Measurements from ENCODE around the gene SHTN1. TPM values are rescaled to one million over a fixed set of nuclear protein-coding genes. Genes with fewer than 3 reads are reported as not detected.

SHTN1 gene
- total RNA-seq, 3 donors from 2014 or later (not counting 1 experiment from before 2014, with no cell fraction given): 0.88 to 1.4 (median 1.1) TPM

GRCh38 chr10:117001144-117001543 lies 3.8 kb downstream of the SHTN1 start:
- H3K4me3 ChIP-seq (ENCODE audit: low read length): no peak overlapping the region
- no peaks in the 10 kb centered on the region for H3K36me3 ChIP-seq (ENCODE audit: control insufficient read depth, insufficient read depth, low read length)
- peaks cover 11% of the 10 kb centered on the region for H3K4me1 ChIP-seq (ENCODE audit: control insufficient read depth, insufficient read depth, low read length)
- DNase-seq (no peak), ATAC-seq (no peak)
- Mint-ChIP-seq H3K4me1 (no peaks in the 10 kb centered on the region), H3K27me3 (ENCODE audit: low read depth in 2 of 2) (peaks cover 11 to 15% of the 10 kb centered on the region in 2 donors), H3K27ac (no peak overlapping the region), H3K36me3 (no peaks in the 10 kb centered on the region), H3K4me3 (no peak overlapping the region), H3K9me3 (no peaks in the 10 kb centered on the region)
- no CpG with 5 or more reads among the region's 2 CpGs for WGBS (ENCODE audit: insufficient coverage)
- TF ChIP-seq CTCF (IDR thresholded peaks at IDR 0.05): no peak
- H3K27ac ChIP-seq (ENCODE audit: low read length): no peak overlapping the region
- intact Hi-C loops (cut with micrococcal nuclease): no loop called here
- peaks cover 2% of the 10 kb centered on the region for H3K27me3 ChIP-seq (ENCODE audit: control insufficient read depth, insufficient read depth, low read length)
- no peaks in the 10 kb centered on the region for H3K9me3 ChIP-seq (ENCODE audit: control insufficient read depth, insufficient read depth, low read length)

GRCh38 chr10:117000580-117000979 lies 4.4 kb downstream of the SHTN1 start:
- H3K27ac ChIP-seq (ENCODE audit: low read length): no peak overlapping the region
- H3K36me3 ChIP-seq (ENCODE audit: control insufficient read depth, insufficient read depth, low read length): no peaks in the 10 kb centered on the region
- intact Hi-C loops (cut with micrococcal nuclease): no loop called here
- no peaks in the 10 kb centered on the region for H3K4me1 Mint-ChIP-seq
- DNase-seq (no peak), ATAC-seq (no peak)
- peaks cover 9% of the 10 kb centered on the region for H3K4me1 ChIP-seq (ENCODE audit: control insufficient read depth, insufficient read depth, low read length)
- no peak overlapping the region for H3K4me3 Mint-ChIP-seq
- no peaks in the 10 kb centered on the region for H3K27me3 ChIP-seq (ENCODE audit: control insufficient read depth, insufficient read depth, low read length)
- H3K27ac Mint-ChIP-seq: no peak overlapping the region
- H3K36me3 Mint-ChIP-seq: no peaks in the 10 kb centered on the region
- H3K27me3 Mint-ChIP-seq (ENCODE audit: low read depth in 2 of 2): peaks cover 7 to 9% of the 10 kb centered on the region in 2 donors
- no peaks in the 10 kb centered on the region for H3K9me3 Mint-ChIP-seq
- TF ChIP-seq CTCF (IDR thresholded peaks at IDR 0.05): no peak
- H3K9me3 ChIP-seq (ENCODE audit: control insufficient read depth, insufficient read depth, low read length): no peaks in the 10 kb centered on the region
- WGBS (ENCODE audit: insufficient coverage): 73% methylated on average over 2 of the region's 2 CpGs
- H3K4me3 ChIP-seq (ENCODE audit: low read length): no peak overlapping the region

- ATAC-seq (no peak), DNase-seq (no peak)
- no peak overlapping the region for H3K27ac Mint-ChIP-seq
- H3K4me1 Mint-ChIP-seq: no peaks in the 10 kb centered on the region
- peaks cover 0 to 17% of the 10 kb centered on the region in 2 donors for H3K27me3 Mint-ChIP-seq (ENCODE audit: low read depth in 2 of 2)
- H3K4me3 Mint-ChIP-seq: no peak overlapping the region
- H3K4me3 ChIP-seq (ENCODE audit: low read length): no peak overlapping the region
- no peaks in the 10 kb centered on the region for H3K4me1 ChIP-seq (ENCODE audit: control insufficient read depth, insufficient read depth, low read length)
- no peaks in the 10 kb centered on the region for H3K36me3 ChIP-seq (ENCODE audit: control insufficient read depth, insufficient read depth, low read length)
- no peak overlapping the region for H3K27ac ChIP-seq (ENCODE audit: low read length)
- H3K9me3 Mint-ChIP-seq: no peaks in the 10 kb centered on the region
- H3K36me3 Mint-ChIP-seq: no peaks in the 10 kb centered on the region
- intact Hi-C loops (cut with micrococcal nuclease): no loop called here
- H3K9me3 ChIP-seq (ENCODE audit: control insufficient read depth, insufficient read depth, low read length): no peaks in the 10 kb centered on the region
- no peaks in the 10 kb centered on the region for H3K27me3 ChIP-seq (ENCODE audit: control insufficient read depth, insufficient read depth, low read length)
- WGBS (ENCODE audit: insufficient coverage): 93% methylated on average over 3 of the region's 4 CpGs
- TF ChIP-seq CTCF (IDR thresholded peaks at IDR 0.05): no peak
Observed at GRCh38 chr10:116998172-116998571, 6.8 kb downstream of the SHTN1 start.

GRCh38 chr10:116997015-116997414 lies 8.0 kb downstream of the SHTN1 start:
- no peak for TF ChIP-seq CTCF (IDR thresholded peaks at IDR 0.05)
- intact Hi-C loops (cut with micrococcal nuclease): no loop called here
- no peaks in the 10 kb centered on the region for H3K36me3 Mint-ChIP-seq
- no peak overlapping the region for H3K27ac ChIP-seq (ENCODE audit: low read length)
- H3K9me3 Mint-ChIP-seq: no peaks in the 10 kb centered on the region
- H3K9me3 ChIP-seq (ENCODE audit: control insufficient read depth, insufficient read depth, low read length): no peaks in the 10 kb centered on the region
- no peaks in the 10 kb centered on the region for H3K27me3 ChIP-seq (ENCODE audit: control insufficient read depth, insufficient read depth, low read length)
- peaks cover 0 to 17% of the 10 kb centered on the region in 2 donors for H3K27me3 Mint-ChIP-seq (ENCODE audit: low read depth in 2 of 2)
- H3K36me3 ChIP-seq (ENCODE audit: control insufficient read depth, insufficient read depth, low read length): no peaks in the 10 kb centered on the region
- DNase-seq (no peak), ATAC-seq (no peak)
- no peak overlapping the region for H3K27ac Mint-ChIP-seq
- 94% methylated on average over 2 of the region's 2 CpGs for WGBS (ENCODE audit: insufficient coverage)
- H3K4me3 Mint-ChIP-seq: no peak overlapping the region
- no peaks in the 10 kb centered on the region for H3K4me1 ChIP-seq (ENCODE audit: control insufficient read depth, insufficient read depth, low read length)
- H3K4me1 Mint-ChIP-seq: no peaks in the 10 kb centered on the region
- H3K4me3 ChIP-seq (ENCODE audit: low read length): no peak overlapping the region

All from natural killer cell (primary cell).